HG02938 (cell line): ENCODE data around the gene ZNF829.

Source experiments
- ATAC-seq: cut with Tn5 transposase; IDR thresholded peaks from one replicate; pipeline ENCODE4 v1.9.1; 2021; ENCODE audit warnings: mild to moderate bottlenecking, moderate library complexity; ENCODE audit not compliant: unreplicated experiment

ZNF829 gene

DNA sequence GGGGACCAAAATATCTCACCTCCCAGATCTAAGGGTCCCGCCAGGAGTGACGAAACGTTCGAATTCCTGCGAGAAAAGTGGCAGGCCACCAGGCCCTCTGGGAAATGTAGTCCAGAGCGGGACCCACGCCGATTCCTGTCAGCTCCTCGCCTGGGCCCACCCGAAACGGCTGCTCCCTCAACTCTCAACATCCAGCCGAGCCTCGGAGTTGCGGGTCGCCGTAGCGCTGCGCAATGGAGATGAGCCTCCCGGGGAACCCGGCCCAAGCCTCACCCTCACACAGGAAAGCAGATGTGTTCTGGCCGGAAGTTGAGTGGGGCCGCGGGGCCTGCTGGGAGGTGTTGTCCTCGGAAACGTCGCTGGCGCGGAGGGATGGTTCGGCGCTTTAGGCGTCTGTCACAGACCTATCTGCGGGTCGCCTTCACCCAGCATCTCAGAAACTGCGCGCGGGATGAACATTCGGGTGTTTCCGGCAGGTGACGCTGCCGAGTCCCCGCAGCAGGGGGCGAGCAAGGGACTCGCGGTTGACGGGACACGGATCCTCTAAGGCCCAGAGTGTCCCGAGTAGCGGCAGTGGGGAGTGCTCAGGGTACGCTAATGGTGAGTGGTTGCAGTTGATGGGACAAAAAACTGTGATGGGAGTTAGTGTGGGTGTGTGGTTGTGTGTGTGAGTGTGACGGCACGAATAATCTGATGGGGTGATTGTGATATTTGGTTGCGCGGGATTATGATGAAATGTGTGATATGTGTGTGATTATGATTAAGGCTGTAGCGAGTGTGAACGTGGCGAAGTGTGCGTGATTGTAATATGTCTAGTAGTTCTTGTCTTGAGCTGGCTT lies at the start of gene ZNF829, which contains the start of gene ZNF568:
ZNF829 (minus strand) TSS at position 300 of the 839 bp plus-strand sequence. CDS start 1,124 bp downstream, outside the sequence.
ZNF568 (plus strand) TSS at position 341 of the 839 bp plus-strand sequence. CDS start 6,439 bp downstream, outside the sequence.
- peak; percentile 83 for ATAC-seq

- ATAC-seq = no peak
Observed at GRCh38 chr19:36963280-36963679, 47.2 kb upstream of the ZNF829 start.

GRCh38 chr19:36962346-36962745 lies 46.3 kb upstream of the ZNF829 start:
- ATAC-seq = no peak

GRCh38 chr19:36950335-36951119 lies 34.4 kb upstream of the ZNF829 start:
- ATAC-seq = no peak

DNA sequence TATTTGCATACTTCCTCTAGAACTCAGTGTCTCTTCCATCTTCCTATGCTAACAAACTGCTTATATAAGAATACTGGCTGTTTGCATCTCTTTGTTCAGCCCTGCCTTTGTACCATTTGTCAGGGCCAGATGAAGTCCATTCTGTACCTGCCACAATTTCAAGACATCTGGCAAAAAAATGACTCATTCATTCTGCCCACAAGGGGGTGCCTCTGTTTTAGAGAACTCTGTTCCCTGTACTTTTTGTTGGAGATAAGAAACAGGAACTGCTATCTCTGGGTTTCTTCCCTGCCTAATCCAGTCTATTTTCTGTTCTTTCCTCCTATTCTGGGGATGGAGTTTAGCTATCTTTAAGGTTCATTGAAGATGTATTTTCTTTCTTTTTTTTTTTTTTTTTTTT lies 23.1 kb upstream of the ZNF829 start:
- no peak for ATAC-seq

GRCh38 chr19:36931684-36932083 lies 15.6 kb upstream of the ZNF829 start:
- no peak for ATAC-seq

GRCh38 chr19:36918090-36918489 lies 2.0 kb upstream of the ZNF829 start:
- ATAC-seq = no peak

DNA sequence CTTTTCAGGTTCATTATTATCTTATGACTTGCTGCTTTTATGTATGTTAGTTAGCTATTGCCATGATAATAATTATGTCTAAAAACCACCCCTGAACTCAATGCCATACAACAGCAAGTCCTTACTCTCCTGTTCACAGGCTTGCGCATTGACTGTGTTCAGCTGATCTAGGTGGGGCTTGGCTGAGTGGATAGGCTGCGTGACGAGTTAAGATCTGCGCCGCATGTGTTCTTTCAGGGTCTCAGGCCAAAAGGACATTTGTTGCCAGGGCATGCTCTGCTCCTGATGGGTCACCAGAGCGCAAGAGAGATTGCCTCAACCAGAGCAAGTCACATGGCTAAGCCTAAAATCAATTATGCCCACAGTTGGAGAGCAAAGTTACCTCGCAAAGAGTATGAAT lies 900 bp upstream of the ZNF829 start:
- no peak for ATAC-seq

DNA sequence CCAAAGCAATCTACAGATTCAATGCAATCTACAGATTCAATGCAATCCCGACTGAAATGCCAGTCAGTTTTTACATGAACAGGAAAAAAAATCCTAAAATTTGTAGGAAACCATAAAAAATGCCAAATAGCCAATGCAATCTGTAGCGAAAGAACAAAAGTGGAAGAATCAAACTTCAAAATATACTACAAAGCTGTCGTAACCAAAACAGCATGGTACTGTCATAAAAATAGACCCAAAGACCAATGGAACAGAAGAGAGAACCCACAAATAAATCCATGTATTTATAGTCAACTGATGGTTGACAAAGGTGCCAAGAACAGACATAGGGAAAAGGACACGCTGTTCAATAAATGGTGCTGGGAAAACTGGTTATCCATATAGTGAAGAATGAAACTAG lies 17.7 kb downstream of the ZNF829 start:
- no peak for ATAC-seq

GRCh38 chr19:36894849-36895383 lies 21.2 kb downstream of the ZNF829 start:
- no peak for ATAC-seq

DNA sequence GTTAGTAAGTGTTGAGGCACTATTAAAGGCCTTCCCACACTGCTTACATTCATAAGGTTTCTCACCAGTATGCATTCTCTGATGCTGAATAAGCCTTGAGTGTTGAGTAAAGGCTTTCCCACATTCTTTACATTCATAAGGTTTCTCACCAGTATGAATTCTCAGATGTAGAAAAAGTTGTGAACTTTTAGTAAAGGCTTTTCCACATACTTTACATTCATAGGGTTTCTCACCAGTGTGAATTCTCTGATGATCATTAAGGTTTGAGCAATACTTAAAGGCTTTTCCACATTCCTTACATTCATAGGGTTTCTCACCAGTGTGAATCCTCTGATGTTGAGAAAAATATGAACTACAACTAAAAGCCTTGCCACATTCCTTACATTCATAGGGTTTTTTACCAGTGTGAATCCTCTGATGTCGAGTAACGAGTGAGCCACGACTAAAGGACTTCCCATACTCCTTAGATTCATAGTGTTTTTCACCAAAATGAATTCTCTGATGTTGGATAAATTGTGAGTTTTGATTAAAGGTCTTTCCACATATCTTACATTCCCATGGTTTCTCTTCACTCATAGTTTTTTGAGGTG lies 24.2 kb downstream of the ZNF829 start:
- no peak for ATAC-seq

GRCh38 chr19:36876993-36877938 lies 38.8 kb downstream of the ZNF829 start:
- no peak for ATAC-seq

DNA sequence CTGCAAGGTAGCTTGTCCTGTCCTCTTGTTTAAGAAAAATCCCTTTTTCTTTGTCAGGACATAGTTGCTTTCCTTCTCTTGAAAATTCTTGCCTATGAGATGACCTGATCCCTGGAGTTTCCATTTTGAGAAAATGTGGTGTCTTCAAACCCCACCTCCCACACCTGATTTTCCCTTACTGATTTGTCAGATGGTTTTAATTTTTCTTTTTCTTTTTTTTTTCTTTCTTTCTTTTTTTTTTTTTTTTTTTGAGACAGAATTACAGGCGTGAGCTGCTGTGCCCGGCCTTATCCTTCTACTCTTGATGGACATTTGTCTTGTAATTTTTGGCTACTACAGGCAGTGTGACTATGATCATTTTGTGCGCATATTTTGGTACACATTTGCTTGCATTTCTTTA lies 64.2 kb downstream of the ZNF829 start:
- no peak for ATAC-seq

GRCh38 chr19:36850559-36851442 lies 65.3 kb downstream of the ZNF829 start, which contains the start of gene ZNF345:
Gene ZNF345 (plus strand): TSS chr19:36850876. CDS start chr19:36876831, 25,955 bp downstream.
- peak; percentile 83 for ATAC-seq

- peak; percentile 83 for ATAC-seq
Observed at GRCh38 chr19:36849701-36850558, 66.2 kb downstream of the ZNF829 start.

DNA sequence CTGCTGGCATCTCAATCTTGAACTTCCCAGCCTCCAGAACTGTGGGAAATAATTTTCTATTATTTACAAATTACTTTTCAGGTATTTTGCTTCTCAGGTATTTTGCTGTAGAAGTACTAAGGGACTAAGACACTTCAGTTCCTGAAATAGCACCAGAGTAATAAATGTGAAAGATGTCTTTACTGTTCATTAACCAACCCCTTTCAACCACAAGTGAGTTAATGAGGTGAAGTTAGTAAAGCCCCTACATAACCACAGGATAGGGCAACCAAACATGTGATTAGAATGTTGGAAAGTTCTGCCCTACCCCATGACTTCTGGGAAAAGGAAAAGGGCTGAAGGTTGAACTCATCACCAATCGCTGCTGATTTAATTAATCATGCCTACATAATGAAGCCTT lies 68.1 kb downstream of the ZNF829 start:
- no peak for ATAC-seq

GRCh38 chr19:36838784-36839324 lies 77.2 kb downstream of the ZNF829 start:
- no peak for ATAC-seq
